PC-3 (cell line): ENCODE measurements around the gene C22orf23.

Experiments
- CTCF ChIP-seq: fragments of 300-600 bp; sonication (generic); conservative IDR thresholded peaks from 2 replicates; pipeline ENCODE4 v1.5.1; 2017; ENCODE audit warnings: antibody characterized with exemption, low read depth, mild to moderate bottlenecking, low read length
- EZH2 ChIP-seq: fragments of 300-600 bp; sonication (generic); IDR thresholded peaks from one replicate; pipeline ENCODE4 v1.6.1; 2017; ENCODE audit warnings: antibody characterized with exemption, mild to moderate bottlenecking, low read length; ENCODE audit not compliant: unreplicated experiment
- EZH2phosphoT487 ChIP-seq: fragments of 300-600 bp; sonication (generic); IDR thresholded peaks from 2 replicates; pipeline ENCODE4 v1.6.1; 2018; ENCODE audit warnings: mild to moderate bottlenecking, antibody characterized with exemption, low read length, borderline replicate concordance

- TF ChIP-seq CTCF = no peak
- no peak for TF ChIP-seq EZH2phosphoT487
- TF ChIP-seq EZH2 = no peak
These were observed 33.0 kb upstream of the C22orf23 start for GRCh38 chr22:37986371-37986770.
